HEK293 (cell line): ENCODE measurements around the gene TMEM255B.

ENCODE experiments used
- GLI2 ChIP-seq: fragments of 450-650 bp; formaldehyde crosslinking; IDR thresholded peaks from 2 replicates; pipeline ENCODE4; 2017; ENCODE audit warnings: missing biosample characterization, missing genetic modification characterization, low read depth, borderline replicate concordance
- HIC1 ChIP-seq: fragments of 450-650 bp; formaldehyde crosslinking; IDR thresholded peaks from 2 replicates; pipeline ENCODE4 v1.5.1; 2016; ENCODE audit warnings: missing biosample characterization, missing genetic modification characterization
- TCF7L2 ChIP-seq: IDR thresholded peaks from 2 replicates; pipeline ENCODE4 v1.6.1; 2011; ENCODE audit warnings: low read depth, mild to moderate bottlenecking, inconsistent platforms, low read length, moderate library complexity, borderline replicate concordance
- ZBTB10 ChIP-seq: fragments of 450-650 bp; formaldehyde crosslinking; IDR thresholded peaks from 2 replicates; pipeline ENCODE4 v1.5.1; 2016; ENCODE audit warnings: missing biosample characterization, missing genetic modification characterization
- TF ChIP-seq, protein P1 (sequence below): fragments of 450-650 bp; formaldehyde crosslinking; IDR thresholded peaks from 2 replicates; pipeline ENCODE4 v1.5.1; 2016; ENCODE audit warnings: missing biosample characterization, missing genetic modification characterization

DNA sequence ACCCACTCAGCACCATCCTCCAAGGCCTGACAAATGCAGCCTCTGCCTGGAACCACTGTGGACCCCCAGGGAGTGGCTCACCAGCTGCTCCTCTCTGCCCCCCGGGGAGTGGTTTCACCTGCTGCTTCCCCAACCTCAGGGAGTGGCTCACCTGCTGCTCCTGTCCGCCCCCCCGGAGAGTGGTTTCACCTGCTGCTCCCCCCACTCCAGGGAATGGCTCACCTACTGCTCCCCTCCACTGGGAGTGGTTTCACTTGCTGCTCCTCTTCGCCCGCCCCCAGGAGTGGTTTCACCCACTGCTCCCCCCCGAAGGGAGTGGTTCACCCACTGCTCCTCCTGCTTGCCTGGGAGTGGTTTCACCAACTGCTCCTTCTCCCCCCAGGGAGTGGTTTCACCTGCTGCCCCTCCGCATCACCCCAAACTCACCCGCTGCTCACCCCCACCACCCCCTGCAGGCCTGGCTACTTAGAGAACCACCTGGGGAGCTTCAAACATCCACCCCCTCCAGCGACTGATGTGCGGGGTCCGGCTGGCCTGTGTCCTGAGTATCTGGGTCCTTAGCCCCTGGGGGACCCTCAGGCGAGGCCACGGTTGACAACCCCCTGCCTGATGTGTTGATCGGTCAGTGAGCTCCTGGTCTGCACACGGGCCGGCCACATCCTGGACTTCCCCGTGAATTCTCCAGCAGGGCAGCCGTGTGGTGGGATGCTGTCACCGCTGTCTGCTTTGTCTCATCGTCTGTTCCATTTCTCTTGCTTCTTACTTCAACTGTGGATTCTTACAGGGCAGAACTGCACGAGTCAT lies 14.6 kb upstream of the TMEM255B start:
- TF ChIP-seq, protein P1, sequence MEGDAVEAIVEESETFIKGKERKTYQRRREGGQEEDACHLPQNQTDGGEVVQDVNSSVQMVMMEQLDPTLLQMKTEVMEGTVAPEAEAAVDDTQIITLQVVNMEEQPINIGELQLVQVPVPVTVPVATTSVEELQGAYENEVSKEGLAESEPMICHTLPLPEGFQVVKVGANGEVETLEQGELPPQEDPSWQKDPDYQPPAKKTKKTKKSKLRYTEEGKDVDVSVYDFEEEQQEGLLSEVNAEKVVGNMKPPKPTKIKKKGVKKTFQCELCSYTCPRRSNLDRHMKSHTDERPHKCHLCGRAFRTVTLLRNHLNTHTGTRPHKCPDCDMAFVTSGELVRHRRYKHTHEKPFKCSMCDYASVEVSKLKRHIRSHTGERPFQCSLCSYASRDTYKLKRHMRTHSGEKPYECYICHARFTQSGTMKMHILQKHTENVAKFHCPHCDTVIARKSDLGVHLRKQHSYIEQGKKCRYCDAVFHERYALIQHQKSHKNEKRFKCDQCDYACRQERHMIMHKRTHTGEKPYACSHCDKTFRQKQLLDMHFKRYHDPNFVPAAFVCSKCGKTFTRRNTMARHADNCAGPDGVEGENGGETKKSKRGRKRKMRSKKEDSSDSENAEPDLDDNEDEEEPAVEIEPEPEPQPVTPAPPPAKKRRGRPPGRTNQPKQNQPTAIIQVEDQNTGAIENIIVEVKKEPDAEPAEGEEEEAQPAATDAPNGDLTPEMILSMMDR (tag by site-specific recombination) = no peak
- TF ChIP-seq GLI2 (no peak), HIC1 (tag by site-specific recombination) (no peak), TCF7L2 (no peak), ZBTB10 (no peak)
